ENCODE measurements around the gene COL26A1. TPM values are rescaled to one million over a fixed set of nuclear protein-coding genes. Genes with fewer than 3 reads are reported as not detected.

COL26A1 gene
- total RNA-seq, 1 experiment from 2014 or later = 0.43 TPM

- ChIA-PET POLR2A (ENCODE audit: low non-redundant PET) (no interaction called here), CTCF (no interaction called here)
- no TSS peak for BruUV-seq (replicated peaks)
- H3K36me3 ChIP-seq (ENCODE audit: insufficient read depth, low read length, poor library complexity, severe bottlenecking) = no peaks in the 10 kb centered on the region
- no peak for TF ChIP-seq EZH2 (IDR thresholded peaks at IDR 0.05; ENCODE audit: borderline replicate concordance, low read depth, low read length, poor library complexity, severe bottlenecking)
- TF ChIP-seq, protein P1, sequence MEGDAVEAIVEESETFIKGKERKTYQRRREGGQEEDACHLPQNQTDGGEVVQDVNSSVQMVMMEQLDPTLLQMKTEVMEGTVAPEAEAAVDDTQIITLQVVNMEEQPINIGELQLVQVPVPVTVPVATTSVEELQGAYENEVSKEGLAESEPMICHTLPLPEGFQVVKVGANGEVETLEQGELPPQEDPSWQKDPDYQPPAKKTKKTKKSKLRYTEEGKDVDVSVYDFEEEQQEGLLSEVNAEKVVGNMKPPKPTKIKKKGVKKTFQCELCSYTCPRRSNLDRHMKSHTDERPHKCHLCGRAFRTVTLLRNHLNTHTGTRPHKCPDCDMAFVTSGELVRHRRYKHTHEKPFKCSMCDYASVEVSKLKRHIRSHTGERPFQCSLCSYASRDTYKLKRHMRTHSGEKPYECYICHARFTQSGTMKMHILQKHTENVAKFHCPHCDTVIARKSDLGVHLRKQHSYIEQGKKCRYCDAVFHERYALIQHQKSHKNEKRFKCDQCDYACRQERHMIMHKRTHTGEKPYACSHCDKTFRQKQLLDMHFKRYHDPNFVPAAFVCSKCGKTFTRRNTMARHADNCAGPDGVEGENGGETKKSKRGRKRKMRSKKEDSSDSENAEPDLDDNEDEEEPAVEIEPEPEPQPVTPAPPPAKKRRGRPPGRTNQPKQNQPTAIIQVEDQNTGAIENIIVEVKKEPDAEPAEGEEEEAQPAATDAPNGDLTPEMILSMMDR (conservative IDR thresholded peaks at IDR 0.05; ENCODE audit: low read depth, low read length) = no peak
- no peaks in the 10 kb centered on the region for H3K27me3 ChIP-seq (replicated peaks; ENCODE audit: insufficient read depth, low read depth, low read length, poor library complexity)
- peaks cover 14% of the 10 kb centered on the region for H3K4me1 ChIP-seq (ENCODE audit: insufficient read depth, low read length, poor library complexity, severe bottlenecking)
- H3K9me3 ChIP-seq (ENCODE audit: low read depth, low read length, poor library complexity, severe bottlenecking) = peaks cover 2% of the 10 kb centered on the region
- H3K4me3 ChIP-seq (ENCODE audit: low read depth, low read length, poor library complexity, severe bottlenecking) = no peak overlapping the region
- no peak for DNase-seq (ENCODE audit: low spot score)
- intact Hi-C loops (cut with micrococcal nuclease; ENCODE audit: unreplicated experiment) = no loop called here
- H3K27ac ChIP-seq (ENCODE audit: low read depth, low read length, poor library complexity, severe bottlenecking) = no peak overlapping the region
These were observed 215.9 kb downstream of the COL26A1 start for GRCh38 chr7:101578552-101578951.

- H3K27me3 ChIP-seq (replicated peaks; ENCODE audit: insufficient read depth, low read depth, low read length, poor library complexity) = no peaks in the 10 kb centered on the region
- H3K9me3 ChIP-seq (ENCODE audit: low read depth, low read length, poor library complexity, severe bottlenecking) = no peaks in the 10 kb centered on the region
- H3K4me1 ChIP-seq (ENCODE audit: insufficient read depth, low read length, poor library complexity, severe bottlenecking) = peaks cover 6% of the 10 kb centered on the region
- ChIA-PET CTCF (no interaction called here), POLR2A (ENCODE audit: low non-redundant PET) (no interaction called here)
- no peaks in the 10 kb centered on the region for H3K36me3 ChIP-seq (ENCODE audit: insufficient read depth, low read length, poor library complexity, severe bottlenecking)
- DNase-seq (ENCODE audit: low spot score) = no peak
- TF ChIP-seq, protein P1 (conservative IDR thresholded peaks at IDR 0.05; ENCODE audit: low read depth, low read length) = no peak
- TF ChIP-seq EZH2 (IDR thresholded peaks at IDR 0.05; ENCODE audit: borderline replicate concordance, low read depth, low read length, poor library complexity, severe bottlenecking) = no peak
- H3K27ac ChIP-seq (ENCODE audit: low read depth, low read length, poor library complexity, severe bottlenecking) = no peak overlapping the region
- intact Hi-C loops (cut with micrococcal nuclease; ENCODE audit: unreplicated experiment) = no loop called here
- H3K4me3 ChIP-seq (ENCODE audit: low read depth, low read length, poor library complexity, severe bottlenecking) = no peak overlapping the region
- BruUV-seq (replicated peaks) = no TSS peak
These were observed 217.9 kb downstream of the COL26A1 start for GRCh38 chr7:101580596-101580995.

DNA sequence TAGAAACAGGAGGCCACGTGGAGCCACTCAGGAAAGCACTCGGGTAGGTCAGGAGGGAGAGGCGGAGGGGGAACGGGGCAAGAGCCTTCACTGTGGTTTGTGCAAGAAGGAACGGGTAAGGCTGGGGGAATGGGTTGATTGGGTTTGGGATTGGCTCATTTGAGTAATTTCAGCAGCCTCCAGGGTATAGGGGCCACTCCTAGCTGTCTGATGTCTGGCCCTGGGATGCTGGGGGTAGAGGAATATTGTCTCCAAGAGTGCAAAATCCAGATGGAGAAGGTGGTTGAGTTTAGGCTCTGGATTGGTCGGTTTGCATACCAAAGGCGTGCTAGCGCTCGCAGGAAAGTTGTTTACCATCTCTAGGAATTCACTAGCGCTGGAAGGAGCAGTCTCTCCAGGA is 219.2 kb downstream of the COL26A1 start:
- H3K27ac ChIP-seq (ENCODE audit: low read depth, low read length, poor library complexity, severe bottlenecking) = no peak overlapping the region
- no peaks in the 10 kb centered on the region for H3K27me3 ChIP-seq (replicated peaks; ENCODE audit: insufficient read depth, low read depth, low read length, poor library complexity)
- POLR2A ChIA-PET (ENCODE audit: low non-redundant PET) = no interaction called here
- no peak overlapping the region for H3K4me3 ChIP-seq (ENCODE audit: low read depth, low read length, poor library complexity, severe bottlenecking)
- CTCF ChIA-PET = no interaction called here
- no peak for DNase-seq (ENCODE audit: low spot score)
- intact Hi-C loops (cut with micrococcal nuclease; ENCODE audit: unreplicated experiment) = no loop called here
- no TSS peak for BruUV-seq (replicated peaks)
- no peak for TF ChIP-seq EZH2 (IDR thresholded peaks at IDR 0.05; ENCODE audit: borderline replicate concordance, low read depth, low read length, poor library complexity, severe bottlenecking)
- TF ChIP-seq, protein P1 (conservative IDR thresholded peaks at IDR 0.05; ENCODE audit: low read depth, low read length) = no peak
- no peaks in the 10 kb centered on the region for H3K4me1 ChIP-seq (ENCODE audit: insufficient read depth, low read length, poor library complexity, severe bottlenecking)
- H3K36me3 ChIP-seq (ENCODE audit: insufficient read depth, low read length, poor library complexity, severe bottlenecking) = no peaks in the 10 kb centered on the region
- no peaks in the 10 kb centered on the region for H3K9me3 ChIP-seq (ENCODE audit: low read depth, low read length, poor library complexity, severe bottlenecking)

All from A673 (cell line).